Measurements from ENCODE around the gene LRFN3. TPM values are rescaled to one million over a fixed set of nuclear protein-coding genes. Genes with fewer than 3 reads are reported as not detected.
A peak's percentile ranks its signal among the peaks of the same experiment; 100 is the strongest.
"Not testable (repeated sequence)": the region's sequence is repeated elsewhere in the genome, so short reads cannot be mapped to it uniquely, and the experiment has no call there.

Gene LRFN3
- total and polyA plus RNA-seq, 9 donors = 1.8 to 13.9 (median 8.7) TPM

- no peak for DNase-seq
- WGBS (ENCODE audit: insufficient coverage) = 0% methylated on average over 1 of the region's 6 CpGs
- Histone ChIP-seq H3K27me3 (ENCODE audit: control insufficient read depth, insufficient read depth, low read length) (peaks cover 24% of the 10 kb centered on the region), H3K4me1 (ENCODE audit: control insufficient read depth, insufficient read depth, low read length) (peaks cover under 1% of the 10 kb centered on the region), H3K4me3 (ENCODE audit: low read length) (no peak overlapping the region), H3K9me3 (replicated peaks; ENCODE audit: control insufficient read depth, low read depth, low read length) (no peaks in the 10 kb centered on the region), H3K36me3 (ENCODE audit: control insufficient read depth, insufficient read depth, low read length) (no peaks in the 10 kb centered on the region), H3K27ac (ENCODE audit: low read length) (peak overlapping the region; percentile 35)
Observed at GRCh38 chr19:35905178-35905727, 30.9 kb upstream of the LRFN3 start.

- Histone ChIP-seq H3K4me1 (ENCODE audit: control insufficient read depth, insufficient read depth, low read length) (no peaks in the 10 kb centered on the region), H3K36me3 (ENCODE audit: control insufficient read depth, insufficient read depth, low read length) (no peaks in the 10 kb centered on the region), H3K27me3 (ENCODE audit: control insufficient read depth, insufficient read depth, low read length) (peaks cover 18% of the 10 kb centered on the region), H3K27ac (ENCODE audit: low read length) (peak overlapping the region; percentile 35), H3K4me3 (ENCODE audit: low read length) (peak overlapping the region; percentile 28), H3K9me3 (replicated peaks; ENCODE audit: control insufficient read depth, low read depth, low read length) (no peaks in the 10 kb centered on the region)
- 21% methylated on average over 7 of the region's 12 CpGs for WGBS (ENCODE audit: insufficient coverage)
- DNase-seq = no peak
Observed at GRCh38 chr19:35907377-35907745, 28.8 kb upstream of the LRFN3 start.

- 27% methylated on average over 6 of the region's 9 CpGs for WGBS (ENCODE audit: insufficient coverage)
- no peaks in the 10 kb centered on the region for H3K9me3 ChIP-seq (replicated peaks; ENCODE audit: control insufficient read depth, low read depth, low read length)
- H3K27me3 ChIP-seq (ENCODE audit: control insufficient read depth, insufficient read depth, low read length) = peaks cover 13% of the 10 kb centered on the region
- H3K36me3 ChIP-seq (ENCODE audit: control insufficient read depth, insufficient read depth, low read length) = no peaks in the 10 kb centered on the region
- H3K4me3 ChIP-seq (ENCODE audit: low read length) = peak within 1 kb of the TSS; percentile 28
- peak; percentile 39 for DNase-seq
- peak within 1 kb of the TSS; percentile 51 for H3K27ac ChIP-seq (ENCODE audit: low read length)
- H3K4me1 ChIP-seq (ENCODE audit: control insufficient read depth, insufficient read depth, low read length) = no peaks in the 10 kb centered on the region
Observed at GRCh38 chr19:35908010-35908441, 28.1 kb upstream of the LRFN3 start, which contains the start of gene TYROBP. TYROBP (minus strand) TSS chr19:35908295; CDS start chr19:35908228, 67 bp downstream.

GRCh38 chr19:35908973-35909683, 27.0 kb upstream of the LRFN3 start:
- peak; percentile 87 for DNase-seq
- peaks cover 4% of the 10 kb centered on the region for H3K27me3 ChIP-seq (ENCODE audit: control insufficient read depth, insufficient read depth, low read length)
- 65% methylated on average over 3 of the region's 10 CpGs for WGBS (ENCODE audit: insufficient coverage)
- peak overlapping the region; percentile 51 for H3K27ac ChIP-seq (ENCODE audit: low read length)
- H3K36me3 ChIP-seq (ENCODE audit: control insufficient read depth, insufficient read depth, low read length) = no peaks in the 10 kb centered on the region
- H3K4me3 ChIP-seq (ENCODE audit: low read length) = no peak overlapping the region
- no peaks in the 10 kb centered on the region for H3K4me1 ChIP-seq (ENCODE audit: control insufficient read depth, insufficient read depth, low read length)
- H3K9me3 ChIP-seq (replicated peaks; ENCODE audit: control insufficient read depth, low read depth, low read length) = no peaks in the 10 kb centered on the region

- no peaks in the 10 kb centered on the region for H3K9me3 ChIP-seq (replicated peaks; ENCODE audit: control insufficient read depth, low read depth, low read length)
- DNase-seq = no peak
- H3K4me3 ChIP-seq (ENCODE audit: low read length) = no peak overlapping the region
- WGBS (ENCODE audit: insufficient coverage) = 63% methylated on average over 3 of the region's 6 CpGs
- no peaks in the 10 kb centered on the region for H3K4me1 ChIP-seq (ENCODE audit: control insufficient read depth, insufficient read depth, low read length)
- H3K27ac ChIP-seq (ENCODE audit: low read length) = peak overlapping the region; percentile 45
- H3K27me3 ChIP-seq (ENCODE audit: control insufficient read depth, insufficient read depth, low read length) = no peaks in the 10 kb centered on the region
- H3K36me3 ChIP-seq (ENCODE audit: control insufficient read depth, insufficient read depth, low read length) = no peaks in the 10 kb centered on the region
Observed at GRCh38 chr19:35909684-35910035, 26.5 kb upstream of the LRFN3 start.

- DNase-seq; H3K4me3 ChIP-seq (ENCODE audit: low read length); H3K27ac ChIP-seq (ENCODE audit: low read length); H3K27me3 ChIP-seq (ENCODE audit: control insufficient read depth, insufficient read depth, low read length); H3K36me3 ChIP-seq (ENCODE audit: control insufficient read depth, insufficient read depth, low read length); H3K4me1 ChIP-seq (ENCODE audit: control insufficient read depth, insufficient read depth, low read length); H3K9me3 ChIP-seq (replicated peaks; ENCODE audit: control insufficient read depth, low read depth, low read length): not testable (repeated sequence)
- 88% methylated on average over 3 of the region's 14 CpGs for WGBS (ENCODE audit: insufficient coverage)
Observed at GRCh38 chr19:35910355-35910754, 25.8 kb upstream of the LRFN3 start.

GRCh38 chr19:35911173-35911572, 25.0 kb upstream of the LRFN3 start:
- no peaks in the 10 kb centered on the region for H3K36me3 ChIP-seq (ENCODE audit: control insufficient read depth, insufficient read depth, low read length)
- H3K27ac ChIP-seq (ENCODE audit: low read length) = no peak overlapping the region
- no CpG with 5 or more reads among the region's 3 CpGs for WGBS (ENCODE audit: insufficient coverage)
- H3K9me3 ChIP-seq (replicated peaks; ENCODE audit: control insufficient read depth, low read depth, low read length) = no peaks in the 10 kb centered on the region
- DNase-seq = no peak
- no peaks in the 10 kb centered on the region for H3K4me1 ChIP-seq (ENCODE audit: control insufficient read depth, insufficient read depth, low read length)
- no peak overlapping the region for H3K4me3 ChIP-seq (ENCODE audit: low read length)
- no peaks in the 10 kb centered on the region for H3K27me3 ChIP-seq (ENCODE audit: control insufficient read depth, insufficient read depth, low read length)

- Histone ChIP-seq H3K27me3 (ENCODE audit: control insufficient read depth, insufficient read depth, low read length) (no peaks in the 10 kb centered on the region), H3K9me3 (replicated peaks; ENCODE audit: control insufficient read depth, low read depth, low read length) (no peaks in the 10 kb centered on the region), H3K4me1 (ENCODE audit: control insufficient read depth, insufficient read depth, low read length) (no peaks in the 10 kb centered on the region), H3K36me3 (ENCODE audit: control insufficient read depth, insufficient read depth, low read length) (no peaks in the 10 kb centered on the region), H3K4me3 (ENCODE audit: low read length) (no peak overlapping the region), H3K27ac (ENCODE audit: low read length) (no peak overlapping the region)
- WGBS (ENCODE audit: insufficient coverage) = 0% methylated on average over 1 of the region's 5 CpGs
- no peak for DNase-seq
Observed at GRCh38 chr19:35911790-35912189, 24.4 kb upstream of the LRFN3 start.

- Histone ChIP-seq H3K4me1 (ENCODE audit: control insufficient read depth, insufficient read depth, low read length) (no peaks in the 10 kb centered on the region), H3K27me3 (ENCODE audit: control insufficient read depth, insufficient read depth, low read length) (no peaks in the 10 kb centered on the region), H3K36me3 (ENCODE audit: control insufficient read depth, insufficient read depth, low read length) (no peaks in the 10 kb centered on the region), H3K9me3 (replicated peaks; ENCODE audit: control insufficient read depth, low read depth, low read length) (no peaks in the 10 kb centered on the region), H3K27ac (ENCODE audit: low read length) (no peak overlapping the region), H3K4me3 (ENCODE audit: low read length) (no peak overlapping the region)
- no peak for DNase-seq
- 39% methylated on average over 2 of the region's 7 CpGs for WGBS (ENCODE audit: insufficient coverage)
Observed at GRCh38 chr19:35913589-35913988, 22.6 kb upstream of the LRFN3 start.

GRCh38 chr19:35915443-35915842, 20.7 kb upstream of the LRFN3 start:
- H3K27ac ChIP-seq (ENCODE audit: low read length) = no peak overlapping the region

More at GRCh38 chr19:35915443-35915842, 20.7 kb upstream of the LRFN3 start:
- Histone ChIP-seq H3K9me3 (replicated peaks; ENCODE audit: control insufficient read depth, low read depth, low read length) (no peaks in the 10 kb centered on the region), H3K36me3 (ENCODE audit: control insufficient read depth, insufficient read depth, low read length) (no peaks in the 10 kb centered on the region), H3K27me3 (ENCODE audit: control insufficient read depth, insufficient read depth, low read length) (no peaks in the 10 kb centered on the region), H3K4me1 (ENCODE audit: control insufficient read depth, insufficient read depth, low read length) (no peaks in the 10 kb centered on the region), H3K4me3 (ENCODE audit: low read length) (no peak overlapping the region)
- no peak for DNase-seq
- WGBS (ENCODE audit: insufficient coverage) = no CpG with 5 or more reads among the region's 3 CpGs
